HepG2 (cell line): Measurements from ENCODE around the gene ATP7B. TPM values are rescaled to one million over a fixed set of nuclear protein-coding genes. Genes with fewer than 3 reads are reported as not detected.

Source experiments
- ARID2 ChIP-seq: sonication (generic); formaldehyde crosslinking; IDR thresholded peaks from 2 replicates; pipeline ENCODE4 v1.8.1; 2022; ENCODE audit warnings: mild to moderate bottlenecking, missing genetic modification reagents, borderline replicate concordance
- FOXM1 ChIP-seq: sonication (generic); formaldehyde crosslinking; IDR thresholded peaks from 2 replicates; pipeline ENCODE4 v1.5.0; 2020; ENCODE audit warnings: missing genetic modification reagents
- GATA4 ChIP-seq: sonication (generic); IDR thresholded peaks from 2 replicates; pipeline ENCODE4 v1.6.1; 2016; ENCODE audit warnings: antibody characterized with exemption, low read depth, borderline replicate concordance
- IRX3 ChIP-seq: sonication (generic); formaldehyde crosslinking; IDR thresholded peaks from 2 replicates; pipeline ENCODE4 v1.8.1; 2023; ENCODE audit warnings: mild to moderate bottlenecking, low read depth, missing genetic modification reagents, borderline replicate concordance
- LCORL ChIP-seq, 2 experiments: fragments of 450-650 bp in 1 of 2; sonication (generic) in 1 of 2; formaldehyde crosslinking in 1 of 2; IDR thresholded peaks; 2 replicates each; pipeline versions ENCODE4 v1.5.0 to v1.6.1; 2017 to 2020; ENCODE audit warnings: antibody characterized with exemption in 1 of 2, missing genetic modification reagents in 1 of 2
- MXI1 ChIP-seq: IDR thresholded peaks from 3 replicates; pipeline ENCODE4 v1.6.1; 2012; ENCODE audit warnings: low read depth, low read length, inconsistent platforms, borderline replicate concordance
- MYC ChIP-seq: sonication (generic); formaldehyde crosslinking; IDR thresholded peaks from 2 replicates; pipeline ENCODE4 v1.9.0; 2021; ENCODE audit warnings: missing genetic modification reagents, borderline replicate concordance
- NCOR1 ChIP-seq: fragments of 200-600 bp; sonication (generic); IDR thresholded peaks from 2 replicates; pipeline ENCODE4 v1.7.0; 2017; ENCODE audit warnings: antibody characterized with exemption, low read length, borderline replicate concordance
- RELA ChIP-seq: sonication (generic); formaldehyde crosslinking; IDR thresholded peaks from 2 replicates; pipeline ENCODE4 v1.4.0; 2020; ENCODE audit warnings: missing genetic modification reagents
- SMARCC2 ChIP-seq: fragments of 450-650 bp; IDR thresholded peaks from 2 replicates; pipeline ENCODE4 v1.6.1; 2017; ENCODE audit warnings: antibody characterized with exemption, mild to moderate bottlenecking
- SP2 ChIP-seq: sonication (generic); formaldehyde crosslinking; IDR thresholded peaks from 2 replicates; pipeline ENCODE4 v1.5.1; 2020; ENCODE audit warnings: mild to moderate bottlenecking, missing genetic modification reagents
- ZNF709 ChIP-seq: sonication (generic); formaldehyde crosslinking; IDR thresholded peaks from 2 replicates; pipeline ENCODE4 v1.5.0; 2020; ENCODE audit warnings: mild to moderate bottlenecking, missing genetic modification reagents
- ZNF841 ChIP-seq: sonication (generic); formaldehyde crosslinking; IDR thresholded peaks from 2 replicates; pipeline ENCODE4 v1.8.1; 2023; ENCODE audit warnings: missing genetic modification reagents, borderline replicate concordance
- polyA plus RNA-seq, 8 experiments: library from polyadenylated mRNA; depleted of rRNA in 3 of 8; stranded (reverse) in 7 of 8; unstranded in 1 of 8; fragments of >200 nt; fragmentation: Illumina TruSeq in 4 of 8; extraction: Trizol in 4 of 8; gene quantifications; 2 replicates each; pipeline versions ENCODE4 v1.2.1 to v1.2.3, GENCODE V29; 2011 to 2016; ENCODE audit warnings: low read depth in 4 of 8, missing spikeins in 1 of 8, mixed read lengths in 1 of 8; ENCODE audit not compliant: insufficient read depth in 1 of 8
- total RNA-seq, 5 experiments: library from RNA; depleted of rRNA; stranded (reverse); fragments of >200 nt; fragmentation: Illumina TruSeq; extraction: Trizol; gene quantifications; 2 replicates each; pipeline ENCODE4 v1.2.3, GENCODE V29; 2016; ENCODE audit warnings: low read depth in 1 of 5
- TF ChIP-seq, protein P1 (sequence below): sonication (generic); formaldehyde crosslinking; IDR thresholded peaks from 2 replicates; pipeline ENCODE4 v1.5.1; 2020; ENCODE audit warnings: missing genetic modification reagents, mild to moderate bottlenecking, borderline replicate concordance
- TF ChIP-seq, protein P2 (sequence below): sonication (generic); formaldehyde crosslinking; IDR thresholded peaks from 2 replicates; pipeline ENCODE4 v1.4.0; 2020; ENCODE audit warnings: missing genetic modification reagents
- TF ChIP-seq, protein P3 (sequence below): sonication (generic); formaldehyde crosslinking; IDR thresholded peaks from 2 replicates; pipeline ENCODE4 v1.9.0; 2021; ENCODE audit warnings: missing genetic modification reagents, borderline replicate concordance
- TF ChIP-seq, protein P4 (sequence below): sonication (generic); formaldehyde crosslinking; IDR thresholded peaks from 2 replicates; pipeline ENCODE4 v1.5.0; 2020; ENCODE audit warnings: missing genetic modification reagents

Gene ATP7B
- total and polyA plus RNA-seq, 2 of the 13 experiments (the other 11 are each of a cell fraction or from before 2014, with no cell fraction given) = 31.8 to 57.4 TPM

DNA sequence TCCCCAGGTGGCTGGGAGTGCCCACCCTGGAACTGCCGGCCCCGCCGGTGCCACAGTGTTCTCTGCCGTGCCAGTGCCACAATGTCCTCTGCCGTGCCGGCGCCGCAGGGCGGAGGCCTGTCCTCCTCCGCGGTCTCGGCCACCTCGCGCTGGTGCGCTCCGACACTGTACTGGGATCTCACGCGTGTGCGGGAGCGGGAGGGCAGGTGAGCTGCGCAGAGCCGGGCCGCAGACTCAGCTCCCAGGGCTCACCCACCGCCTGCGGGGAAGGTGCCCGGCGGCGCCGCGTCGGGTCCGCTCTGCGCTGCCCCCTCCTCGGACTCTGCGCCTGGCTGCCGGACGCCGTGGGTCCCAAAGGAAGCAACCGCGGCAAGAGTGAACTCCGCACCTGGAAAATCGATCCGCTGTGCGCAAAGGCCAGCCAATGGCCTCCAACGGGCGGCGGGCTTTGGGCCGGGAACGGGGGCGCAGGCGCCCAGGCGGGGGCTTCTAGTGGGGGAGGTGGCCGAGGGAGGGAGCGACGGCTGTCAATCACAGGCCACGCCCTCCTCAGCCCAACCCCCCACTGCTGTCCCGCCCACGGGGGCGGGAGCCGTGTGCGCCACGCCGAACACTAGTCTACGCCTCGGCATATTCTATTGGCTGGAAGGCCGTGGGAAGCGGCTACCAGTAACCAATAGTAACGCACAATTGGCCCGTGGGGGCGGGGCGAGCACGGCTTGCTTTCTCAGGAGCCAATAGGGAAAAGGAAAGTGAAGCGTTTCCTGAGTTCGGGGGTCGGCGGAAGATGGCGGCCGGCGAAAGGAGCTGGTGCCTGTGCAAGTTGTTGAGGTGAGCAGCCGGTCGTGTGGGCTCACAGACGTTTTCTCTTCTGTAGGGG is 622 bp upstream of the ATP7B start, which contains the start of gene ALG11 (continued):
- TF ChIP-seq, protein P1, sequence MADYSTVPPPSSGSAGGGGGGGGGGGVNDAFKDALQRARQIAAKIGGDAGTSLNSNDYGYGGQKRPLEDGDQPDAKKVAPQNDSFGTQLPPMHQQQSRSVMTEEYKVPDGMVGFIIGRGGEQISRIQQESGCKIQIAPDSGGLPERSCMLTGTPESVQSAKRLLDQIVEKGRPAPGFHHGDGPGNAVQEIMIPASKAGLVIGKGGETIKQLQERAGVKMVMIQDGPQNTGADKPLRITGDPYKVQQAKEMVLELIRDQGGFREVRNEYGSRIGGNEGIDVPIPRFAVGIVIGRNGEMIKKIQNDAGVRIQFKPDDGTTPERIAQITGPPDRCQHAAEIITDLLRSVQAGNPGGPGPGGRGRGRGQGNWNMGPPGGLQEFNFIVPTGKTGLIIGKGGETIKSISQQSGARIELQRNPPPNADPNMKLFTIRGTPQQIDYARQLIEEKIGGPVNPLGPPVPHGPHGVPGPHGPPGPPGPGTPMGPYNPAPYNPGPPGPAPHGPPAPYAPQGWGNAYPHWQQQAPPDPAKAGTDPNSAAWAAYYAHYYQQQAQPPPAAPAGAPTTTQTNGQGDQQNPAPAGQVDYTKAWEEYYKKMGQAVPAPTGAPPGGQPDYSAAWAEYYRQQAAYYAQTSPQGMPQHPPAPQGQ (CRISPR knock-in tag) = no peak
- TF ChIP-seq LCORL (IDR thresholded peaks at IDR 0.05) = no peak
- TF ChIP-seq LCORL (CRISPR knock-in tag; IDR thresholded peaks at IDR 0.05) = peak; percentile 98
- TF ChIP-seq ZNF841 (CRISPR knock-in tag) = no peak
- peak; percentile 95 for TF ChIP-seq SP2 (CRISPR knock-in tag)
- TF ChIP-seq RELA (CRISPR knock-in tag) = no peak
- TF ChIP-seq, protein P2, sequence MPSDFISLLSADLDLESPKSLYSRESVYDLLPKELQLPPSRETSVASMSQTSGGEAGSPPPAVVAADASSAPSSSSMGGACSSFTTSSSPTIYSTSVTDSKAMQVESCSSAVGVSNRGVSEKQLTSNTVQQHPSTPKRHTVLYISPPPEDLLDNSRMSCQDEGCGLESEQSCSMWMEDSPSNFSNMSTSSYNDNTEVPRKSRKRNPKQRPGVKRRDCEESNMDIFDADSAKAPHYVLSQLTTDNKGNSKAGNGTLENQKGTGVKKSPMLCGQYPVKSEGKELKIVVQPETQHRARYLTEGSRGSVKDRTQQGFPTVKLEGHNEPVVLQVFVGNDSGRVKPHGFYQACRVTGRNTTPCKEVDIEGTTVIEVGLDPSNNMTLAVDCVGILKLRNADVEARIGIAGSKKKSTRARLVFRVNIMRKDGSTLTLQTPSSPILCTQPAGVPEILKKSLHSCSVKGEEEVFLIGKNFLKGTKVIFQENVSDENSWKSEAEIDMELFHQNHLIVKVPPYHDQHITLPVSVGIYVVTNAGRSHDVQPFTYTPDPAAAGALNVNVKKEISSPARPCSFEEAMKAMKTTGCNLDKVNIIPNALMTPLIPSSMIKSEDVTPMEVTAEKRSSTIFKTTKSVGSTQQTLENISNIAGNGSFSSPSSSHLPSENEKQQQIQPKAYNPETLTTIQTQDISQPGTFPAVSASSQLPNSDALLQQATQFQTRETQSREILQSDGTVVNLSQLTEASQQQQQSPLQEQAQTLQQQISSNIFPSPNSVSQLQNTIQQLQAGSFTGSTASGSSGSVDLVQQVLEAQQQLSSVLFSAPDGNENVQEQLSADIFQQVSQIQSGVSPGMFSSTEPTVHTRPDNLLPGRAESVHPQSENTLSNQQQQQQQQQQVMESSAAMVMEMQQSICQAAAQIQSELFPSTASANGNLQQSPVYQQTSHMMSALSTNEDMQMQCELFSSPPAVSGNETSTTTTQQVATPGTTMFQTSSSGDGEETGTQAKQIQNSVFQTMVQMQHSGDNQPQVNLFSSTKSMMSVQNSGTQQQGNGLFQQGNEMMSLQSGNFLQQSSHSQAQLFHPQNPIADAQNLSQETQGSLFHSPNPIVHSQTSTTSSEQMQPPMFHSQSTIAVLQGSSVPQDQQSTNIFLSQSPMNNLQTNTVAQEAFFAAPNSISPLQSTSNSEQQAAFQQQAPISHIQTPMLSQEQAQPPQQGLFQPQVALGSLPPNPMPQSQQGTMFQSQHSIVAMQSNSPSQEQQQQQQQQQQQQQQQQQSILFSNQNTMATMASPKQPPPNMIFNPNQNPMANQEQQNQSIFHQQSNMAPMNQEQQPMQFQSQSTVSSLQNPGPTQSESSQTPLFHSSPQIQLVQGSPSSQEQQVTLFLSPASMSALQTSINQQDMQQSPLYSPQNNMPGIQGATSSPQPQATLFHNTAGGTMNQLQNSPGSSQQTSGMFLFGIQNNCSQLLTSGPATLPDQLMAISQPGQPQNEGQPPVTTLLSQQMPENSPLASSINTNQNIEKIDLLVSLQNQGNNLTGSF (CRISPR knock-in tag) = peak; percentile 14; the same call in 1 of the 2 replicates
- TF ChIP-seq, protein P3, sequence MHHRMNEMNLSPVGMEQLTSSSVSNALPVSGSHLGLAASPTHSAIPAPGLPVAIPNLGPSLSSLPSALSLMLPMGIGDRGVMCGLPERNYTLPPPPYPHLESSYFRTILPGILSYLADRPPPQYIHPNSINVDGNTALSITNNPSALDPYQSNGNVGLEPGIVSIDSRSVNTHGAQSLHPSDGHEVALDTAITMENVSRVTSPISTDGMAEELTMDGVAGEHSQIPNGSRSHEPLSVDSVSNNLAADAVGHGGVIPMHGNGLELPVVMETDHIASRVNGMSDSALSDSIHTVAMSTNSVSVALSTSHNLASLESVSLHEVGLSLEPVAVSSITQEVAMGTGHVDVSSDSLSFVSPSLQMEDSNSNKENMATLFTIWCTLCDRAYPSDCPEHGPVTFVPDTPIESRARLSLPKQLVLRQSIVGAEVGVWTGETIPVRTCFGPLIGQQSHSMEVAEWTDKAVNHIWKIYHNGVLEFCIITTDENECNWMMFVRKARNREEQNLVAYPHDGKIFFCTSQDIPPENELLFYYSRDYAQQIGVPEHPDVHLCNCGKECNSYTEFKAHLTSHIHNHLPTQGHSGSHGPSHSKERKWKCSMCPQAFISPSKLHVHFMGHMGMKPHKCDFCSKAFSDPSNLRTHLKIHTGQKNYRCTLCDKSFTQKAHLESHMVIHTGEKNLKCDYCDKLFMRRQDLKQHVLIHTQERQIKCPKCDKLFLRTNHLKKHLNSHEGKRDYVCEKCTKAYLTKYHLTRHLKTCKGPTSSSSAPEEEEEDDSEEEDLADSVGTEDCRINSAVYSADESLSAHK (CRISPR knock-in tag) = no peak
- TF ChIP-seq, protein P4, sequence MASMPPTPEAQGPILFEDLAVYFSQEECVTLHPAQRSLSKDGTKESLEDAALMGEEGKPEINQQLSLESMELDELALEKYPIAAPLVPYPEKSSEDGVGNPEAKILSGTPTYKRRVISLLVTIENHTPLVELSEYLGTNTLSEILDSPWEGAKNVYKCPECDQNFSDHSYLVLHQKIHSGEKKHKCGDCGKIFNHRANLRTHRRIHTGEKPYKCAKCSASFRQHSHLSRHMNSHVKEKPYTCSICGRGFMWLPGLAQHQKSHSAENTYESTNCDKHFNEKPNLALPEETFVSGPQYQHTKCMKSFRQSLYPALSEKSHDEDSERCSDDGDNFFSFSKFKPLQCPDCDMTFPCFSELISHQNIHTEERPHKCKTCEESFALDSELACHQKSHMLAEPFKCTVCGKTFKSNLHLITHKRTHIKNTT (CRISPR knock-in tag) = no peak
- TF ChIP-seq MXI1 = peak; percentile 72; the same call in 1 of the 3 replicates
- peak; percentile 92 for TF ChIP-seq ZNF709 (CRISPR knock-in tag)
- peak; percentile 83 for TF ChIP-seq GATA4
- TF ChIP-seq IRX3 = peak; percentile 17; the same call in 1 of the 2 replicates
- no peak for TF ChIP-seq SMARCC2
- TF ChIP-seq ARID2 (CRISPR knock-in tag) = peak; percentile 79; the same call in 1 of the 2 replicates
- TF ChIP-seq FOXM1 (CRISPR knock-in tag) = no peak
- peak; percentile 82; the same call in 1 of the 2 replicates for TF ChIP-seq MYC (CRISPR knock-in tag)
- peak; percentile 95 for TF ChIP-seq NCOR1
